ENCODE results near the gene SEPHS2.
"Not testable (repeated sequence)": the region's sequence is repeated elsewhere in the genome, so short reads cannot be mapped to it uniquely, and the experiment has no call there.

The SEPHS2 gene

DNA sequence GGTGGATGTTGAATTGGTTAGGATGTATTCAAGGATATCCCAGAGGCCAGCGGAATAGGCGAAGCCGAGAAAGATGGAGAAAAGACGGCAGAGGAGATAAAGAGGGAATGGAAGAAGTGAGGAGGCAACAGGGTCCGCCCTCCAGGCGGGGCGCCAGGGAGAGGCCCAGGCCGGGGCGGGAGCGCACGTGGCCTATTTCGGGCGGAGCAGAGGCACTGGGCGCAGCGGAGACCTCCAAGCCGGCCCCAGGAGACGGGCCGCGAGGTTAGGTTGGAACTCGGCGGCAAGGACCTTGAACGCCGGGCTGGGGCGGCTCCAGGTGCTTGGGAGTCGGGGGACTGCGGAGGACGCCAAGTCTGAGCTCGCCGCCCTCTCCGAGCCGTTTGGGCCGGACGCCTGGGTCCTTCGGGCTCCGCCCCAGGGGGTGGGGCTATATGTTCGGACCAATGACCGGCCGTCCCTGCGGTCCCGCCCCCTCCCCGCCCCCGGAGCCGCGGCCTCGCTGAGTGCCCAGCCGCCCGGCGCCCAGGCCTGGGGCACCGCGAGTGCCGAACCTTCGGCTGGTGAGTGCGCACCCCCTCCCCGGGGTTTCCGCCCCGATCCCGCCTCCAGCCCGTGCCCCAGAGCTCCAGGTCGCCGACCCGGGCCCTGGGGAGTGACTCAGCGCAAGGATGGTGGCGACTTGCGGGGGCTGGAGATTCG lies 38.4 kb downstream of the SEPHS2 start, which contains the start of gene ZNF771:
Gene ZNF771 (plus strand): TSS at position 505 of the 702 bp plus-strand sequence. CDS start 448 bp downstream, outside the sequence.
- H3K36me3 ChIP-seq (ENCODE audit: insufficient read depth, low read length) = 0 out of 2 replicates have a peak, but pooled peaks cover 6% of the 10 kb centered on the region
- H3K9ac ChIP-seq (ENCODE audit: low read depth, low read length) = peak within 1 kb of the TSS; percentile 83
- H3K4me1 ChIP-seq (ENCODE audit: insufficient read depth, low read length) = 0 out of 2 replicates have a peak, but pooled peaks cover 3% of the 10 kb centered on the region
- H3K9me3 ChIP-seq (ENCODE audit: control insufficient read depth, insufficient read depth, low read length) = no peaks in the 10 kb centered on the region

GRCh38 chr16:30406795-30407101 lies 38.9 kb downstream of the SEPHS2 start:
- no peaks in the 10 kb centered on the region for H3K9me3 ChIP-seq (ENCODE audit: control insufficient read depth, insufficient read depth, low read length)
- H3K9ac ChIP-seq (ENCODE audit: low read depth, low read length) = peak overlapping the region; percentile 83
- 0 out of 2 replicates have a peak, but pooled peaks cover 5% of the 10 kb centered on the region for H3K36me3 ChIP-seq (ENCODE audit: insufficient read depth, low read length)
- H3K4me1 ChIP-seq (ENCODE audit: insufficient read depth, low read length) = 0 out of 2 replicates have a peak, but pooled peaks cover 3% of the 10 kb centered on the region

DNA sequence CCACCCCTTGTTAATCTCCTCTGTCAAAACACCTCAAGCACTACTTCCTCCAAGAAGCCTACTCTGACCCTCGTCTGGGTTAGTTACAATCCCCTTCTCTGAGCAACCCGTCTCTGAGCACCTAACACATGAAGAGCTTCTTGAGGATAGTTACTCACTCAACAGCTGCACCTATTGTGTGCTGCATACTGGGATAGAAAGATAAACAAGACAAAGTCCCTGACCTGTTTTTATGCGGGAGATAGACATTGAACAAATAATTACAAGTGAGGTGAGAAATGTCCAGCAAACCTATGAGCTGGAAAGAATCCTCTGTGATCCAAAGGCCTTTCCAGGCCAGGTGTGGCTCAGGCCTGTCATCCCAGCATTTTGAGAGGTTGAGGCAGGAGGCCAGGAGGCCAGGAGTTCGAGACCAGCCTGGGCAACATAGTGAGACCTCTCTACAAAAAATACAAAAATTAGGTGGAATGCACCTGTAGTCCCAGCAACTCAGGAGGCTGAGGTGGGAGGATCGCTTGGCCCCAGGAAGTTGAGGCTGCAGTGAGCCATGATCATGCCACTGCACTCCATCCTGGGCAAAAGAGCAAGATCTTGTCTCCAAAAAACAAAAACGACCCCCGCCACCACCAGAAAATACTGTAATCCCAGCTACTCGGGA lies 43.8 kb downstream of the SEPHS2 start:
- no peaks in the 10 kb centered on the region for H3K9me3 ChIP-seq (ENCODE audit: control insufficient read depth, insufficient read depth, low read length)
- H3K4me1 ChIP-seq (ENCODE audit: insufficient read depth, low read length) = peaks cover 11% of the 10 kb centered on the region
- no peak overlapping the region for H3K9ac ChIP-seq (ENCODE audit: low read depth, low read length)
- H3K36me3 ChIP-seq (ENCODE audit: insufficient read depth, low read length) = no peaks in the 10 kb centered on the region

DNA sequence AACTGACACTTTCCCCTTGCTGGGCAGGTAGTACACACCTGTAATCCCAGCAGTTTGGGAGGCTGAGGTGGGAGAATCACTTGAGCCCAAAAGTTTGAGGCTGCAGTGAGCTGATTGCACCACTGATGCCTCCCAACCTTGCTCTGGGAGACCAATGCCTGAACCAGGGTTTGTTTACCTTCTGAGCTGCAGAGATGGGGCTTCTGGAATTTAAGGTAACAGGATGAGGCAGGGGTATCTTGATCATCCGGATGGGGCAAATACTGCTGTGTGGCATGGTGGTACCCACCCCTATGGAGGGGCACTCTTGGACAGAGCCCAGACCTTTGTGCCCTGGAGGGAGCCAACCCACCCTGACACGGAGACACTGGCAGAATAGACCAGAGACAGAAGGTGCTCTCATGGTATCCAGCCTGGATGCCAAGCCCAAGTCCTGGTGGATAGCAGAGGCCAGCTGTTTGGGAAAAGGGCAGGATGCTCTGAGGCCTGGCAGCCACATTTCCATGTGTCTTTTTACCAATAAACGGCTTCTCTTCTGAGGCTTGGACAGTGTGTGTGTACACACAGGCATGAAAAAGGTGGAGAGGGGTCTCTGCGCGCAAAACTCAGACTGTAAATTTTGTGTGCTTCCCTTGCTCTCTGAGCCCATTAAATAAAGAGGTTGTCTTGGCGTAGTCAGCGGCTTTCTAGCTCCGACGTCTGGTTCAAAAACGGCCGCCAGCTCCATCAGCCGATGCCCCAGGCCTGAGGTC lies 46.1 kb downstream of the SEPHS2 start:
- peaks cover 11% of the 10 kb centered on the region for H3K4me1 ChIP-seq (ENCODE audit: insufficient read depth, low read length)
- H3K9ac ChIP-seq (ENCODE audit: low read depth, low read length) = peak overlapping the region; percentile 79
- no peaks in the 10 kb centered on the region for H3K9me3 ChIP-seq (ENCODE audit: control insufficient read depth, insufficient read depth, low read length)
- no peaks in the 10 kb centered on the region for H3K36me3 ChIP-seq (ENCODE audit: insufficient read depth, low read length)

GRCh38 chr16:30398661-30399434 lies 46.8 kb downstream of the SEPHS2 start:
- H3K9me3 ChIP-seq (ENCODE audit: control insufficient read depth, insufficient read depth, low read length) = no peaks in the 10 kb centered on the region
- H3K4me1 ChIP-seq (ENCODE audit: insufficient read depth, low read length) = peaks cover 15% of the 10 kb centered on the region
- no peaks in the 10 kb centered on the region for H3K36me3 ChIP-seq (ENCODE audit: insufficient read depth, low read length)
- H3K9ac ChIP-seq (ENCODE audit: low read depth, low read length) = no peak overlapping the region

- peaks cover 15% of the 10 kb centered on the region for H3K4me1 ChIP-seq (ENCODE audit: insufficient read depth, low read length)
- no peak overlapping the region for H3K9ac ChIP-seq (ENCODE audit: low read depth, low read length)
- H3K9me3 ChIP-seq (ENCODE audit: control insufficient read depth, insufficient read depth, low read length) = no peaks in the 10 kb centered on the region
- H3K36me3 ChIP-seq (ENCODE audit: insufficient read depth, low read length) = no peaks in the 10 kb centered on the region
Observed at GRCh38 chr16:30397776-30398660, 47.7 kb downstream of the SEPHS2 start.

DNA sequence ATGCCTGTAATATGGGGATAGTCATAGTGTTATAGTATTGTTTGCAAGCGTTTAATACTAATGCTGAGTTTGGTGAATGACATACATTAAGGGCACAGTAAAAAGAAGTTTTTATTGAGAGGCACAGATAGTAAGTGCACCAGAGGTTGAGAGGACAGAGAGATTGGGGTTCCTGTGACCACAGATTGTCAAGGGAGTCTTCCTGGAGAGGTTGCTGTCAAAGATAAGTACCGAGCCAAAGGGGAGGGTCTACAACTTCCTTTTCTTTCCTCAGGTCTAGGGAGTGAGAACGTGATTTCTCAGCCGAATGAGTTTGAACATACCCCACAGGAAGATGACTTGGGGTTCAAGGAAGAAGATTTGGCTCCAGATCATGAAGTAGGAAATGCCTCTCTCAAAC lies 48.6 kb downstream of the SEPHS2 start:
- H3K9ac ChIP-seq (ENCODE audit: low read depth, low read length) = no peak overlapping the region
- H3K36me3 ChIP-seq (ENCODE audit: insufficient read depth, low read length) = no peaks in the 10 kb centered on the region
- peaks cover 15% of the 10 kb centered on the region for H3K4me1 ChIP-seq (ENCODE audit: insufficient read depth, low read length)
- no peaks in the 10 kb centered on the region for H3K9me3 ChIP-seq (ENCODE audit: control insufficient read depth, insufficient read depth, low read length)

GRCh38 chr16:30396627-30397026 lies 49.0 kb downstream of the SEPHS2 start:
- peaks cover 15% of the 10 kb centered on the region for H3K4me1 ChIP-seq (ENCODE audit: insufficient read depth, low read length)
- H3K9ac ChIP-seq (ENCODE audit: low read depth, low read length); H3K9me3 ChIP-seq (ENCODE audit: control insufficient read depth, insufficient read depth, low read length); H3K36me3 ChIP-seq (ENCODE audit: insufficient read depth, low read length): not testable (repeated sequence)

GRCh38 chr16:30395992-30396585 lies 49.6 kb downstream of the SEPHS2 start:
- no peaks in the 10 kb centered on the region for H3K9me3 ChIP-seq (ENCODE audit: control insufficient read depth, insufficient read depth, low read length)
- no peaks in the 10 kb centered on the region for H3K36me3 ChIP-seq (ENCODE audit: insufficient read depth, low read length)
- peak overlapping the region; percentile 74 for H3K9ac ChIP-seq (ENCODE audit: low read depth, low read length)
- peaks cover 15% of the 10 kb centered on the region for H3K4me1 ChIP-seq (ENCODE audit: insufficient read depth, low read length)

DNA sequence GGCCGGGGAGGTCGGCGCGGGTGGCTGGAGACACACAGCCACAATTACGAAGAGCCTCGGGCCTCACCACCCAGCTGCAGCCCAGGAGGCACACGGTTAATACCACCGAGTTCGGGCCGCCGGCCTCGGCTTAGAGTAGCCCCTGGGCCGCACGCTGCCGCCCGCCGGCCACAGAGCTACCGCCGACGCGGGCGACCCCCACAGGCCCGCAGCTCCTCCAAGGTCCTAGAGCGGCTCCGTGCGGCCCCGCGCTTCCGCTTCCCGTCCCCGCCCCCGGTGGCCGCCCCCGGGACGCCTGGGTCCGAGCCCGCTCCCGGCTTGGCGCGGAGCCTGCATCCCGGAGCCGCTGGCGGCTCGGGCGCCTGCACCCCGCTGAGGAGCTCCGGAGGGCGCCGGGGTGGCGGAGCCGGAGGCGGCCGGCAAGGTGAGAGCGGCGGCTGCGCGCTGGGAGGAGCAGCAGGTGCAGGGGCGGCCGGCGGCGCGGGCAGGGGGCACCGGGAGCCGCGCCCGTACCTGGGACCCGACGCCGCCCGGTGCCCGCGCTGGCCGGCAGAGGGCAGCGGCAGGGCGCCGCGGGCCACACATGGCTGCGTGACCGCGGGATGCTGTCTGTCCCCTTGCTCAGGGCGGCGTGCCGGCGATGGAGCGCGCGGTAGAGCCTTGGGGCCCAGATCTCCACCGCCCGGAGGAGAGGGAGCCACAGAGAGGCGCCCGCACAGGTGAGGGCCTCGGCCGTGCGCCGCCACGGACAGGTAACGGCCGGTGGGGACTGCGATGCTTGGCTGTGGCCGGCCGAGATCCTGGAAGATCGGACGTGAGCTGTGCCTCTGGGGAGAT lies 50.3 kb downstream of the SEPHS2 start, which contains the start of gene ZNF48:
Gene ZNF48 (plus strand): TSS at position 266 of the 837 bp plus-strand sequence. CDS start 375 bp downstream, at position 641.
- H3K4me1 ChIP-seq (ENCODE audit: insufficient read depth, low read length) = peaks cover 15% of the 10 kb centered on the region
- no peaks in the 10 kb centered on the region for H3K36me3 ChIP-seq (ENCODE audit: insufficient read depth, low read length)
- peak within 1 kb of the TSS; percentile 91 for H3K9ac ChIP-seq (ENCODE audit: low read depth, low read length)
- no peaks in the 10 kb centered on the region for H3K9me3 ChIP-seq (ENCODE audit: control insufficient read depth, insufficient read depth, low read length)

GRCh38 chr16:30394592-30395154 lies 51.0 kb downstream of the SEPHS2 start:
- Histone ChIP-seq H3K36me3 (ENCODE audit: insufficient read depth, low read length) (no peaks in the 10 kb centered on the region), H3K9me3 (ENCODE audit: control insufficient read depth, insufficient read depth, low read length) (no peaks in the 10 kb centered on the region), H3K9ac (ENCODE audit: low read depth, low read length) (peak overlapping the region; percentile 91), H3K4me1 (ENCODE audit: insufficient read depth, low read length) (peaks cover 13% of the 10 kb centered on the region)
